Prostate gland (tissue), 2 donors: ENCODE data around the gene ACACB. TPM values are rescaled to one million over a fixed set of nuclear protein-coding genes. Genes with fewer than 3 reads are reported as not detected.

ENCODE experiments used
- DNase-seq: peaks from one replicate; pipeline ENCODE4 v3.0.0-alpha.2; 2019; ENCODE audit warnings: low spot score
- H3K27ac ChIP-seq, 2 donors: fragments of 200-600 bp; sonication (generic); 2 replicates each; pipeline ENCODE4 v1.5.1; 2017 to 2019
- H3K27me3 ChIP-seq: fragments of 200-600 bp; sonication (generic); replicated peaks from 2 replicates; pipeline ENCODE4 v1.5.1; 2019; ENCODE audit not compliant: insufficient read depth
- H3K36me3 ChIP-seq, 2 donors: fragments of 200-600 bp; sonication (generic); 1 replicate in 1 of 2; 2 replicates in 1 of 2; pipeline versions ENCODE4 v1.5.1 to v1.8.1; 2017 to 2019
- H3K4me1 ChIP-seq: fragments of 200-600 bp; sonication (generic); replicated peaks from 2 replicates; pipeline ENCODE4 v1.5.1; 2019
- H3K4me3 ChIP-seq, 2 donors: fragments of 200-600 bp; sonication (generic); 2 replicates each; pipeline ENCODE4 v1.5.1; 2017 to 2019
- H3K9me3 ChIP-seq: fragments of 200-600 bp; sonication (generic); 2 replicates; pipeline ENCODE4 v1.5.1; 2017
- CTCF ChIP-seq, 4 experiments: fragments of 200-600 bp in 2 of 4; fragments of 450-650 bp in 2 of 4; sonication (generic) in 2 of 4; IDR thresholded peaks; 1 replicate in 3 of 4; 2 replicates in 1 of 4; pipeline ENCODE4 v1.5.1; 2016 to 2019; ENCODE audit warnings: antibody characterized with exemption in 4 of 4, mild to moderate bottlenecking in 2 of 4, moderate library complexity in 2 of 4
- POLR2A ChIP-seq: fragments of 450-650 bp; IDR thresholded peaks from one replicate; pipeline ENCODE4 v1.6.1; 2016; ENCODE audit warnings: antibody characterized with exemption, mild to moderate bottlenecking
- POLR2AphosphoS5 ChIP-seq: sonication (generic); formaldehyde crosslinking; IDR thresholded peaks from one replicate; pipeline ENCODE4 v1.6.1; 2017; ENCODE audit warnings: antibody characterized with exemption
- WGBS: methylation state at CpG from one replicate; pipeline ENCODE4 v1.1.5; 2018; 5-methylcytosine and 5-hydroxymethylcytosine counted together
- intact Hi-C: fragments of 100-400 bp; cut with DNase I; formaldehyde crosslinking; loops from one replicate; pipeline ENCODE4 v1.14.2; 2022
- total RNA-seq, 2 donors: library from RNA; depleted of rRNA; stranded (reverse); fragments of >200 nt; gene quantifications; one replicate each; pipeline ENCODE4 v1.1.0, GENCODE V29; 2016

Gene ACACB
- total RNA-seq, 2 donors from 2014 or later: 52.5 to 63.3 TPM

DNA sequence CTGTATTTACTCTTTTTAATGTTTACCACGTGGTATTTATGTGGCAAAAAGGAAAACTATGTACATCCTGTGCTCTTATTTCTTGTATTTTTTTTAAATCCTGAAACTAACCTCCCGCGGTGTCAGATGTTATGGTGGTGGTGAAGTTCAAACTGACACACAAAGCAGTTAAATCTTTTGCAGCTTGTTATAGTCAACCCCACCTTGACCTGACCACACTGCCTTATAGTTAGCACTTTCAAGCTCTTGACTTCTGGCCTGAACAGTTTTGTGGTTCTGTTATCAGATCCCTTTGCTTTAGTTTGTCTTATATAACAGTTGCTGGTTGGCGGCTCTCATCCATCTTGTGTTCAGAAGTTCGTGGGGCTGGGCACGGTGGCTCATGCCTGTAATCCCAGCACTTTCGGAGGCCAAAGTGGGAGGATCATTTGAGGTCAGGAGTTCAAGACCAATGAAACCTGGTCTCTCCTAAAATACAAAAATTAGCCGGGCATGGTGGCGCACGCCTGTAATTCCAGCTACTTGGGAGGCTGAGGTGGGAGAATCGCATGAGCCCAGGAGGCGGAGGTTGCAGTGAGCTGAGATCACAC, 16.9 kb upstream of the ACACB start:
- Histone ChIP-seq H3K27me3 (no peaks in the 10 kb centered on the region), H3K4me3 (no peak overlapping the region), H3K9me3 (no peaks in the 10 kb centered on the region), H3K27ac (peak overlapping the region; percentile 87 to 92), H3K4me1 (no peaks in the 10 kb centered on the region), H3K36me3 (peaks cover 0 to 4% of the 10 kb centered on the region in 2 donors)
- TF ChIP-seq POLR2AphosphoS5 (no peak), CTCF (IDR thresholded peaks at IDR 0.05) (no peak), POLR2A (no peak)
- intact Hi-C loops: loop anchor here (10.0 kb wide), 2 partner anchors 295 to 455 kb away; no protein-coding TSS in a partner anchor
- 58% methylated on average over 12 of the region's 12 CpGs for WGBS
- DNase-seq: no peak

GRCh38 chr12:109100741-109101140, 15.6 kb upstream of the ACACB start:
- H3K9me3 ChIP-seq: no peaks in the 10 kb centered on the region
- no peak for DNase-seq
- no peaks in the 10 kb centered on the region for H3K27me3 ChIP-seq
- peaks cover 0 to 4% of the 10 kb centered on the region in 2 donors for H3K36me3 ChIP-seq
- no peak overlapping the region for H3K4me3 ChIP-seq
- 100% methylated on average over 4 of the region's 4 CpGs for WGBS
- no peaks in the 10 kb centered on the region for H3K4me1 ChIP-seq
- intact Hi-C loops: no loop called here
- H3K27ac ChIP-seq: no peak overlapping the region
- TF ChIP-seq POLR2A (no peak), CTCF (IDR thresholded peaks at IDR 0.05) (no peak), POLR2AphosphoS5 (no peak)

DNA sequence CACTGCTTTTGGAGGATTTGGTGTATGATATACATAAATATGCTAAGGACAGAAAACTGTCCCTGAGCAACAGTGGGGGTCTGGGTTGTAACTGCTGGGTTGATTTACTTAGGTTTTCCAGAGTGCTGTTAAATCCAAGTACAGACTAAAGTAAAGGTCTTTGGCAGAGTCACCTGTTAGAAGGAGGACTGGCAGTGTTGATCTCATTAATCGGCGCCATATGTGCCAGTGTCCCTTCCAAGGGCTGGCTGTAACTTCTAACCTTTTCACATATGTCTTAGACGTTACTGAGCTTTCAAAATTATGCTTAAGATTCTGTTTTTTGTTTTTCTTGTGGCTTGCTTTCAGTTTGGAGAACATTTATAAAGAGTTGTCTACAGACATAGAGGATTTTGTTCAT, 13.9 kb upstream of the ACACB start:
- intact Hi-C loops: no loop called here
- peaks cover 0 to 4% of the 10 kb centered on the region in 2 donors for H3K36me3 ChIP-seq
- no peaks in the 10 kb centered on the region for H3K27me3 ChIP-seq
- TF ChIP-seq CTCF (IDR thresholded peaks at IDR 0.05) (no peak), POLR2A (no peak), POLR2AphosphoS5 (no peak)
- DNase-seq: no peak
- H3K27ac ChIP-seq: no peak overlapping the region
- 93% methylated on average over 3 of the region's 3 CpGs for WGBS
- H3K4me1 ChIP-seq: no peaks in the 10 kb centered on the region
- H3K9me3 ChIP-seq: no peaks in the 10 kb centered on the region
- H3K4me3 ChIP-seq: no peak overlapping the region

DNA sequence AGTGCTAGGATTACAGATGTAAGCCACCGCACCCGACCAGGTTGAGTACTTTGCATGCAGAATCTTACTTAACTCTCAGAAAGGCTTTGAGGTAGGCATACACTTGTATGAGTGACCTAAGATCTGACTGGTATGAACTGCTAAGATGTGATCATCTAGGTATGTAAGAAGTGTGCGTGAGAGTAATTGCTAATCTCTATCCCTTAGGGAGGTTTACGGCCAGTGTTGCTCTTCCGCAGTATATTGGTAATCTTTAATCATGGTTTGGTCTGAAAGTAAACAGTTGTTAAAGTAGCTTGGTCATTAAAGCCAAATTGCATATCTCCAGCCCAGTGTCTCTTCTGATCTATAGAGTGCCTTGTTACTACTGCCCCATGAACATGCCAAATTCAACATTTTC, 11.2 kb upstream of the ACACB start:
- no peak for DNase-seq
- Histone ChIP-seq H3K27me3 (no peaks in the 10 kb centered on the region), H3K27ac (no peak overlapping the region), H3K9me3 (no peaks in the 10 kb centered on the region), H3K4me1 (no peaks in the 10 kb centered on the region), H3K4me3 (no peak overlapping the region), H3K36me3 (peaks cover 0 to 4% of the 10 kb centered on the region in 2 donors)
- TF ChIP-seq POLR2A (no peak), CTCF (IDR thresholded peaks at IDR 0.05) (no peak), POLR2AphosphoS5 (no peak)
- intact Hi-C loops: no loop called here
- 74% methylated on average over 5 of the region's 5 CpGs for WGBS

GRCh38 chr12:109109746-109110350, 6.5 kb upstream of the ACACB start:
- Histone ChIP-seq H3K4me3 (no peak overlapping the region), H3K27ac (peak overlapping the region; percentile 90), H3K4me1 (peaks cover 2% of the 10 kb centered on the region), H3K9me3 (no peaks in the 10 kb centered on the region), H3K36me3 (no peaks in the 10 kb centered on the region), H3K27me3 (no peaks in the 10 kb centered on the region)
- intact Hi-C loops: loop anchor here (10.0 kb wide), 1 partner anchor 275 kb away; no protein-coding TSS in a partner anchor
- TF ChIP-seq POLR2AphosphoS5: no peak
- TF ChIP-seq CTCF (IDR thresholded peaks at IDR 0.05): no peak
- no peak for TF ChIP-seq POLR2A
- no peak for DNase-seq
- WGBS: 80% methylated on average over 6 of the region's 6 CpGs
